OCI-LY7 (cell line): ENCODE measurements around the gene PPIL1.

Experiments used
- CTCF ChIP-seq: fragments of 200-600 bp; sonication (generic); conservative IDR thresholded peaks from 2 replicates; pipeline ENCODE4 v1.5.1; 2014; ENCODE audit warnings: mild to moderate bottlenecking, antibody characterized with exemption, low read length, moderate library complexity, mixed read lengths
- EZH2phosphoT487 ChIP-seq: fragments of 200-600 bp; sonication (generic); IDR thresholded peaks from 2 replicates; pipeline ENCODE4 v1.6.1; 2018; ENCODE audit warnings: low read depth, borderline replicate concordance, mild to moderate bottlenecking, mixed run types, antibody characterized with exemption, low read length, moderate library complexity, mixed read lengths

GRCh38 chr6:36917541-36918193 is 43.1 kb upstream of the PPIL1 start:
- TF ChIP-seq CTCF (no peak), EZH2phosphoT487 (no peak)
